ENCODE data around the gene PTPRD. TPM values are rescaled to one million over a fixed set of nuclear protein-coding genes. Genes with fewer than 3 reads are reported as not detected.

PTPRD gene
- total RNA-seq, 1 experiment from 2014 or later = not detected

GRCh38 chr9:10403283-10403682 is 209.5 kb downstream of the PTPRD start:
- H3K36me3 ChIP-seq (ENCODE audit: insufficient read depth, low read length, poor library complexity, severe bottlenecking) = no peaks in the 10 kb centered on the region
- intact Hi-C loops (cut with micrococcal nuclease; ENCODE audit: unreplicated experiment) = no loop called here
- H3K4me1 ChIP-seq (ENCODE audit: insufficient read depth, low read length, poor library complexity, severe bottlenecking) = no peaks in the 10 kb centered on the region
- TF ChIP-seq EZH2 (IDR thresholded peaks at IDR 0.05; ENCODE audit: borderline replicate concordance, low read depth, low read length, poor library complexity, severe bottlenecking) = no peak
- TF ChIP-seq, protein P1, sequence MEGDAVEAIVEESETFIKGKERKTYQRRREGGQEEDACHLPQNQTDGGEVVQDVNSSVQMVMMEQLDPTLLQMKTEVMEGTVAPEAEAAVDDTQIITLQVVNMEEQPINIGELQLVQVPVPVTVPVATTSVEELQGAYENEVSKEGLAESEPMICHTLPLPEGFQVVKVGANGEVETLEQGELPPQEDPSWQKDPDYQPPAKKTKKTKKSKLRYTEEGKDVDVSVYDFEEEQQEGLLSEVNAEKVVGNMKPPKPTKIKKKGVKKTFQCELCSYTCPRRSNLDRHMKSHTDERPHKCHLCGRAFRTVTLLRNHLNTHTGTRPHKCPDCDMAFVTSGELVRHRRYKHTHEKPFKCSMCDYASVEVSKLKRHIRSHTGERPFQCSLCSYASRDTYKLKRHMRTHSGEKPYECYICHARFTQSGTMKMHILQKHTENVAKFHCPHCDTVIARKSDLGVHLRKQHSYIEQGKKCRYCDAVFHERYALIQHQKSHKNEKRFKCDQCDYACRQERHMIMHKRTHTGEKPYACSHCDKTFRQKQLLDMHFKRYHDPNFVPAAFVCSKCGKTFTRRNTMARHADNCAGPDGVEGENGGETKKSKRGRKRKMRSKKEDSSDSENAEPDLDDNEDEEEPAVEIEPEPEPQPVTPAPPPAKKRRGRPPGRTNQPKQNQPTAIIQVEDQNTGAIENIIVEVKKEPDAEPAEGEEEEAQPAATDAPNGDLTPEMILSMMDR (conservative IDR thresholded peaks at IDR 0.05; ENCODE audit: low read depth, low read length) = no peak
- POLR2A ChIA-PET (ENCODE audit: low non-redundant PET) = no interaction called here
- H3K27ac ChIP-seq (ENCODE audit: low read depth, low read length, poor library complexity, severe bottlenecking) = no peak overlapping the region
- DNase-seq (ENCODE audit: low spot score) = no peak
- BruUV-seq (replicated peaks) = no TSS peak
- CTCF ChIA-PET = no interaction called here
- no peaks in the 10 kb centered on the region for H3K27me3 ChIP-seq (replicated peaks; ENCODE audit: insufficient read depth, low read depth, low read length, poor library complexity)
- H3K9me3 ChIP-seq (ENCODE audit: low read depth, low read length, poor library complexity, severe bottlenecking) = no peaks in the 10 kb centered on the region
- H3K4me3 ChIP-seq (ENCODE audit: low read depth, low read length, poor library complexity, severe bottlenecking) = no peak overlapping the region

DNA sequence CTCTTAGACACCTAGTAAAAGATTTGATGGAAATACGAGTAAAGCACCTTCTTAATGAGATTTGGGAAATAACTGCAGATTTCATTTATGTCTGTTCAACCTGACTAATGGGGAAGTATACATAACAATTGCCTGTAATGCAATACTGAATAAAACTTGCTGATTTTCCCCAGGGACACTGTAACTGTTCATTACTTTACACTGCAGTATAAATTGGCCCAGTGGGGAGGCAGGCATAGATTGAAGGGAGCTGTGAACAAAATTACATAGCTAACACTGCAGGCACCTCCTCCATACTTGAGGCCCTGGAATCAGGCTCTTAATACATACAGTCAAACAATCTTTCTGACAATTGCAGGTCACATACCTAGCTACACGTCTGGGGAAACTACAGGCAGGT is 216.2 kb downstream of the PTPRD start:
- no peaks in the 10 kb centered on the region for H3K36me3 ChIP-seq (ENCODE audit: insufficient read depth, low read length, poor library complexity, severe bottlenecking)
- POLR2A ChIA-PET (ENCODE audit: low non-redundant PET) = no interaction called here
- H3K4me1 ChIP-seq (ENCODE audit: insufficient read depth, low read length, poor library complexity, severe bottlenecking) = peaks cover 4% of the 10 kb centered on the region
- no peaks in the 10 kb centered on the region for H3K27me3 ChIP-seq (replicated peaks; ENCODE audit: insufficient read depth, low read depth, low read length, poor library complexity)
- DNase-seq (ENCODE audit: low spot score) = peak; percentile 45
- BruUV-seq (replicated peaks) = no TSS peak
- no peak overlapping the region for H3K4me3 ChIP-seq (ENCODE audit: low read depth, low read length, poor library complexity, severe bottlenecking)
- H3K27ac ChIP-seq (ENCODE audit: low read depth, low read length, poor library complexity, severe bottlenecking) = no peak overlapping the region
- TF ChIP-seq EZH2 (IDR thresholded peaks at IDR 0.05; ENCODE audit: borderline replicate concordance, low read depth, low read length, poor library complexity, severe bottlenecking) = no peak
- intact Hi-C loops (cut with micrococcal nuclease; ENCODE audit: unreplicated experiment) = no loop called here
- H3K9me3 ChIP-seq (ENCODE audit: low read depth, low read length, poor library complexity, severe bottlenecking) = no peaks in the 10 kb centered on the region
- CTCF ChIA-PET = no interaction called here

DNA sequence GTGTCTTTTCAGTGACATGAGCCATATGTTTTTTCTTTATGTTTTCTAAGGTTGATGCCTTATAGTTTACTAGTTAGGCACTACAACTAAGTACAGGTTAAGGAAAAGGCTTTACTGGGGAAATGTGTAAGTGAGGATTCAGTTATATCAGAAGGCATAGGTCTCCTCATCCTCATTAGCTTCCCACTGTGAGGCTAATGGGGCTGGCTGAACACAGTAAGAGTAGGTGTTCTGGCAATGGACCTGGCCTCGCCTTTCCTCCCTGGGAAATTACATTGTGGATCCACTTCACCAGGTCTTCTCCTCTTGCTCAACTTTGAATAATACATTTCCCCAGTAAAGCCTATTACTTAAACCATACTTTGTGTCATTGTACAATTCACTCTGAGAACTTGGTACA is 225.5 kb downstream of the PTPRD start:
- Histone ChIP-seq H3K36me3 (ENCODE audit: insufficient read depth, low read length, poor library complexity, severe bottlenecking) (no peaks in the 10 kb centered on the region), H3K4me1 (ENCODE audit: insufficient read depth, low read length, poor library complexity, severe bottlenecking) (no peaks in the 10 kb centered on the region), H3K27ac (ENCODE audit: low read depth, low read length, poor library complexity, severe bottlenecking) (no peak overlapping the region), H3K9me3 (ENCODE audit: low read depth, low read length, poor library complexity, severe bottlenecking) (no peaks in the 10 kb centered on the region), H3K27me3 (replicated peaks; ENCODE audit: insufficient read depth, low read depth, low read length, poor library complexity) (no peaks in the 10 kb centered on the region), H3K4me3 (ENCODE audit: low read depth, low read length, poor library complexity, severe bottlenecking) (no peak overlapping the region)
- intact Hi-C loops (cut with micrococcal nuclease; ENCODE audit: unreplicated experiment) = no loop called here
- TF ChIP-seq, protein P1 (conservative IDR thresholded peaks at IDR 0.05; ENCODE audit: low read depth, low read length) = no peak
- no peak for TF ChIP-seq EZH2 (IDR thresholded peaks at IDR 0.05; ENCODE audit: borderline replicate concordance, low read depth, low read length, poor library complexity, severe bottlenecking)
- ChIA-PET POLR2A (ENCODE audit: low non-redundant PET) (no interaction called here), CTCF (no interaction called here)
- DNase-seq (ENCODE audit: low spot score) = no peak
- BruUV-seq (replicated peaks) = no TSS peak

GRCh38 chr9:10371824-10372223 is 241.0 kb downstream of the PTPRD start:
- H3K4me1 ChIP-seq (ENCODE audit: insufficient read depth, low read length, poor library complexity, severe bottlenecking) = no peaks in the 10 kb centered on the region
- no peaks in the 10 kb centered on the region for H3K9me3 ChIP-seq (ENCODE audit: low read depth, low read length, poor library complexity, severe bottlenecking)
- CTCF ChIA-PET = no interaction called here
- DNase-seq (ENCODE audit: low spot score) = no peak
- no peak overlapping the region for H3K27ac ChIP-seq (ENCODE audit: low read depth, low read length, poor library complexity, severe bottlenecking)
- BruUV-seq (replicated peaks) = no TSS peak
- TF ChIP-seq, protein P1 (conservative IDR thresholded peaks at IDR 0.05; ENCODE audit: low read depth, low read length) = no peak
- no peak for TF ChIP-seq EZH2 (IDR thresholded peaks at IDR 0.05; ENCODE audit: borderline replicate concordance, low read depth, low read length, poor library complexity, severe bottlenecking)
- intact Hi-C loops (cut with micrococcal nuclease; ENCODE audit: unreplicated experiment) = no loop called here
- H3K36me3 ChIP-seq (ENCODE audit: insufficient read depth, low read length, poor library complexity, severe bottlenecking) = no peaks in the 10 kb centered on the region
- H3K4me3 ChIP-seq (ENCODE audit: low read depth, low read length, poor library complexity, severe bottlenecking) = no peak overlapping the region
- POLR2A ChIA-PET (ENCODE audit: low non-redundant PET) = no interaction called here
- no peaks in the 10 kb centered on the region for H3K27me3 ChIP-seq (replicated peaks; ENCODE audit: insufficient read depth, low read depth, low read length, poor library complexity)
